Heart right ventricle (tissue), 16 donors: Measurements from ENCODE around the gene SSNA1. TPM values are rescaled to one million over a fixed set of nuclear protein-coding genes. Genes with fewer than 3 reads are reported as not detected.

ENCODE experiments used
- ATAC-seq, 8 donors: fragments of 200-7000 bp; cut with Tn5 transposase; one replicate each; pipeline ENCODE4 v1.9.1; 2020; ENCODE audit warnings: mild to moderate bottlenecking in 8 of 8, moderate library complexity in 8 of 8, moderate number of reproducible peaks in 1 of 8
- DNase-seq, 2 donors: peaks; one replicate each; pipeline ENCODE4 v3.0.0-alpha.2; 2020
- H3K27ac ChIP-seq, 10 donors: fragments of 200-600 bp; sonication (generic) in 2 of 10; one replicate each; pipeline versions ENCODE4 v1.5.0 to v1.8.0; 2020 to 2022; ENCODE audit warnings: mild to moderate bottlenecking in 3 of 10
- H3K27me3 ChIP-seq, 7 donors: fragments of 200-600 bp; one replicate each; pipeline ENCODE4 v1.8.0; 2021 to 2022; ENCODE audit warnings: mild to moderate bottlenecking in 2 of 7
- H3K36me3 ChIP-seq, 9 donors: fragments of 200-600 bp; sonication (generic) in 1 of 9; one replicate each; pipeline versions ENCODE4 v1.5.0 to v1.8.0; 2020 to 2022; ENCODE audit warnings: mild to moderate bottlenecking in 2 of 9
- H3K4me1 ChIP-seq, 9 donors: fragments of 200-600 bp; sonication (generic) in 1 of 9; one replicate each; pipeline versions ENCODE4 v1.5.0 to v1.8.0; 2020 to 2022; ENCODE audit warnings: mild to moderate bottlenecking in 4 of 9
- H3K4me3 ChIP-seq, 10 donors: fragments of 200-600 bp; sonication (generic) in 2 of 10; one replicate each; pipeline versions ENCODE4 v1.5.0 to v1.8.0; 2020 to 2022; ENCODE audit warnings: mild to moderate bottlenecking in 7 of 10, moderate library complexity in 2 of 10
- H3K9me3 ChIP-seq, 11 donors: fragments of 200-600 bp in 10 of 11; sonication (generic) in 2 of 11; one replicate each; pipeline versions ENCODE4 v1.5.0 to v1.8.0; 2013 to 2022; ENCODE audit warnings: mild to moderate bottlenecking in 2 of 11, control low read depth in 1 of 11, moderate library complexity in 1 of 11
- CTCF ChIP-seq, 9 donors: fragments of 200-600 bp; sonication (generic) in 2 of 9; IDR thresholded peaks; one replicate each; pipeline versions ENCODE4 v1.5.0 to v1.8.0; 2021 to 2022; ENCODE audit warnings: antibody characterized with exemption in 9 of 9, mild to moderate bottlenecking in 5 of 9, moderate library complexity in 1 of 9
- WGBS, 2 donors: extraction: QIAGEN DNeasy Blood & Tissue Kit; methylation state at CpG; one replicate each; pipeline ENCODE4 v1.1.7; 2013; ENCODE audit warnings: inconsistent platforms in 1 of 2; 5-methylcytosine and 5-hydroxymethylcytosine counted together
- intact Hi-C, 10 donors: fragments of 100-400 bp; cut with DNase I; formaldehyde crosslinking; loops; one replicate each; pipeline versions ENCODE4 v1.11.1 to v1.14.2; 2022
- polyA plus RNA-seq, 2 donors: library from polyadenylated mRNA; stranded (reverse); fragments of 200-250 nt; gene quantifications; one replicate each; pipeline ENCODE4 v1.2.3, GENCODE V29; 2013
- total RNA-seq, 10 donors: library from RNA; stranded (reverse); fragmentation: NEBNext Ultra II Directional in 3 of 10; extraction: Animal tissue kit (Norgen Biotek cat#: 25700) in 3 of 10; gene quantifications; one replicate each; pipeline versions ENCODE4 v1.2.1 to v1.2.4, GENCODE V29; 2021 to 2023
- donor health status: Arrhythmogenic right ventricular cardiomyopathy.
- donor health status: ischemic (EF 13 %, LVEDD 7.1; RV severe dilation, severe dysfunction).
- donor health status: healthy with polysubstance abuse.
- donor health status: DM: no; HTN: yes; CAD: no.
- donor health status: DM: no; HTN: no; CAD: no.
- donor health status: ischemic (EF 25% LVEDD 6.9; RV normal size, moderate dysfunction).
- donor health status: ischemic (EF 25% LVEDD 5.7; RV mildly dilated, moderate dysfunction).
- donor health status: healthy.
- donor health status: DM: yes; HTN: yes; CAD: no.
- donor health status: Ischemic cardiomyopathy.
- donor health status: ischemic (EF 35%, LVEDD 5.7; RV mildly dilated, moderate dysfunction).
- donor health status: nonischemic (EF 11% LVEDD 7.7; RV severe dilation, severe dysfunction).
- donor health status: DM: yes; HTN: yes; CAD: no.
- donor health status: PGD.
- donor health status: ischemic (EF 29% LVEDD 5.4; RV normal size, mild dysfunction).
- donor health status: nonischemic (EF 23%, LVEDD 6.1; RV moderate dilation, normal function).

Gene SSNA1
- total and polyA plus RNA-seq, 12 donors: 47.3 to 168 (median 57.6) TPM

DNA sequence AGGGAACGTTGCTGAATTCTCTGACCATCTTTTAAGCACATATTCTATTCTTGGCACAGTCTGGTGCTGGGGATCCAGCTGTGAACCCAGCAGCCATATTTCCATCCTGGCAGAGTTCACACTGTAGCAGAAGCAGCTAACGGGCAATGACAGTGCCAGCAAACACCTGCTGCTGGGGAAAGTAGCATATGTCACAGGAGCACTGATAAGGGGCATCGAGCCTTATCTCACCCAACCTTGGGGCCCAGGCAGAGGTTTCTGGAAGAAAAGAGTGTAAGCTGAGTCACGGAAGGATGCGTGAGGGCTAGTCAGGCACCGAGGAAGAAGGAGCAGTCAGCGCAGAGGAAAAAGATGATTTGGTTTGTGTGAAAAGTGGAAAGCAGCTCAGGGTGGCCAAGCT, 18.1 kb downstream of the SSNA1 start:
- TF ChIP-seq CTCF (IDR thresholded peaks at IDR 0.05): no peak
- intact Hi-C loops: no loop called here
- H3K27me3 ChIP-seq: no peaks in the 10 kb centered on the region
- H3K27ac ChIP-seq: no peak overlapping the region
- WGBS, 2 donors: 70 to 73% methylated on average over 7 of the region's 7 CpGs
- H3K4me1 ChIP-seq: peaks cover 20 to 52% (median 48%) of the 10 kb centered on the region in 9 donors
- DNase-seq: no peak
- H3K4me3 ChIP-seq: peak overlapping the region in 7 of 10 donors; percentile 75 to 96 (median 87)
- no peaks in the 10 kb centered on the region for H3K9me3 ChIP-seq
- H3K36me3 ChIP-seq: peaks cover 0 to 26% (median 0%) of the 10 kb centered on the region in 9 donors
- no peak for ATAC-seq

- Histone ChIP-seq H3K27me3 (no peaks in the 10 kb centered on the region), H3K27ac (no peak overlapping the region), H3K4me3 (no peak overlapping the region), H3K4me1 (peaks cover 0 to 10% (median 6%) of the 10 kb centered on the region in 9 donors), H3K36me3 (peaks cover 0 to 50% (median 0%) of the 10 kb centered on the region in 9 donors), H3K9me3 (no peaks in the 10 kb centered on the region)
- WGBS, 2 donors: 78 to 85% methylated on average over 13 of the region's 13 CpGs
- intact Hi-C loops: no loop called here
- TF ChIP-seq CTCF (IDR thresholded peaks at IDR 0.05): no peak
- no peak for ATAC-seq
- DNase-seq: no peak
These were observed 23.1 kb downstream of the SSNA1 start for GRCh38 chr9:137211532-137211931.

DNA sequence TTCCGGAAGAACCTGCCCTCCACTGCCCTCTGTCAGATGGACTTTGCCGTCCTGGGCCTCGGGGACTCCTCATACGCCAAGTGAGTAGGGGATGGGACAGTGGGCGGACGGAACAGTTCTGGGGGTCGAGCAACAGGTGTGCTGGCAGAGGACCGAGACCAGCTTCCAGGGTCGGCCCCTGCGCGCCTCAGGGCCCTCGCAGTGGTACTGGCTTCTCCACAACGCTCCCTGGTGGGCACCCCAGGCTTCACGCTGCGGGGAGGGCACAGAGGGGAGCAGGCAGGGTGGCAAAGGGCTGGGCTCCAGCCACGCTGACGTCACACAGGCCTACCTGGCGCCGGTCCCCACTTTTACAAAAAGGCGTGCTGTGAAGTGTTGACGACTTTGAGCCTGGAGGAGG, 24.0 kb downstream of the SSNA1 start:
- peaks cover 0 to 52% (median 0%) of the 10 kb centered on the region in 9 donors for H3K36me3 ChIP-seq
- no peaks in the 10 kb centered on the region for H3K27me3 ChIP-seq
- H3K27ac ChIP-seq: no peak overlapping the region
- H3K4me3 ChIP-seq: no peak overlapping the region
- no peak for ATAC-seq
- H3K9me3 ChIP-seq: no peaks in the 10 kb centered on the region
- DNase-seq: no peak
- peaks cover 0 to 9% (median 5%) of the 10 kb centered on the region in 9 donors for H3K4me1 ChIP-seq
- intact Hi-C loops: no loop called here
- no peak for TF ChIP-seq CTCF (IDR thresholded peaks at IDR 0.05)
- WGBS, 2 donors: 83 to 84% methylated on average over 21 of the region's 21 CpGs

DNA sequence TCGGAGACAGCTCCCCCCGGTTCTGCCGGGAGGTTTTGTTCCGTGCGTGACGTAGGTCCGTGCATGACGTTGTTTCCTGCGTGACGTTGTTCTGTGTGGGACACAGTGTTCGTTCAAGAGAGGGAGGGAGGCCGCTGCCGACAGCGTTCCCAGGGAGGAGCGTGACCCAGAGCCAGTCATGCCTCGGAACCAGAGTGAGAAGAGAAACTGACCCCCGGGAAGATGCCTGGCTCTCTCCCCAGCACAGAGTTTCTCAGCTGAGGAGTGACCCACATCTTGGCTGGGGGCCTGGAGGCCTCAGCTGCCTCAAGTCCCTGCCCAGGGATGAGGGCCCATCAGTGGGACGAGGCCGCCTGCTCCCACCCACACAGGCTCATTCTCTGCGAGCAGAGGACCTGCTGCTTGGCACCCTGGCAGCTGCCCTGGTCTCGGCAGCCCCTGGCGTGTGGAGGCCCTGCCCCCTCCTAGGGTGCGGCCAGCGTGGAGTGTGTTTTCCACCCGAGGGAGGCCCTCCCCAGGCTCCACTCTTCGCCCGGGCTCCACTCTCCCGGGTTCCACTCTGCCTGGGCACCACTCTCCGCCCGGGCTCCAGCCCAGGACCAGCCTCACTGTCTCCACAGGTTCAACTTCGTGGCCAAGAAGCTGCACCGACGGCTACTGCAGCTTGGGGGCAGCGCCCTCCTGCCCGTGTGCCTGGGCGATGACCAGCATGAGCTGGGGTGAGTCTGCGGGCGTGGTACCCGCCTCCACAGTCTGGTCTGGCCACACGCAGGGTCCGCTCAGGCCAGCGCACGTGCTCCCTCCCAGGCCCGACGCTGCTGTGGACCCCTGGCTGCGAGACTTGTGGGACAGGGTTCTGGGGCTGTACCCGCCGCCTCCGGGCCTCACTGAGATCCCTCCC, 24.9 kb downstream of the SSNA1 start:
- peaks cover 4 to 17% (median 12%) of the 10 kb centered on the region in 9 donors for H3K4me1 ChIP-seq
- peak in 1 of 9 donors; percentile 5 for TF ChIP-seq CTCF (IDR thresholded peaks at IDR 0.05)
- peaks cover 0 to 52% (median 0%) of the 10 kb centered on the region in 9 donors for H3K36me3 ChIP-seq
- WGBS, 2 donors: 91% methylated on average over 49 of the region's 49 CpGs
- ATAC-seq: no peak
- H3K9me3 ChIP-seq: no peaks in the 10 kb centered on the region
- intact Hi-C loops: no loop called here
- H3K4me3 ChIP-seq: no peak overlapping the region
- no peak overlapping the region for H3K27ac ChIP-seq
- H3K27me3 ChIP-seq: no peaks in the 10 kb centered on the region
- DNase-seq: no peak
